ENCODE data around the gene GSDME. TPM values are rescaled to one million over a fixed set of nuclear protein-coding genes. Genes with fewer than 3 reads are reported as not detected.

Gene GSDME
- total RNA-seq, 4 donors from 2014 or later, result 0.42 to 9.2 (median 2.1) TPM

GRCh38 chr7:24724451-24725190 is 32.6 kb downstream of the GSDME start:
- WGBS, 2 donors, result 92% methylated on average over 13 of the region's 13 CpGs
- TF ChIP-seq CTCF (IDR thresholded peaks at IDR 0.05), result no peak
- no peak for TF ChIP-seq POLR2A (IDR thresholded peaks at IDR 0.05)
- H3K4me3 ChIP-seq (ENCODE audit: low read depth, poor library complexity, severe bottlenecking), result no peak overlapping the region
- intact Hi-C loops (cut with DNase I; ENCODE audit: low total_unique reads), result no loop called here
- DNase-seq (ENCODE audit: low spot score in 2 of 2), result peak in 1 of 2 donors; percentile 70

GRCh38 chr7:24723178-24723530 is 34.1 kb downstream of the GSDME start:
- 82 to 86% methylated on average over 5 of the region's 5 CpGs for WGBS, 2 donors
- intact Hi-C loops (cut with DNase I; ENCODE audit: low total_unique reads), result no loop called here
- peak in 1 of 2 donors; percentile 60 for DNase-seq (ENCODE audit: low spot score in 2 of 2)
- H3K4me3 ChIP-seq (ENCODE audit: low read depth, poor library complexity, severe bottlenecking), result no peak overlapping the region
- TF ChIP-seq CTCF (IDR thresholded peaks at IDR 0.05), result no peak
- no peak for TF ChIP-seq POLR2A (IDR thresholded peaks at IDR 0.05)

GRCh38 chr7:24722386-24723177 is 34.7 kb downstream of the GSDME start:
- WGBS, 2 donors, result 79 to 85% methylated on average over 19 of the region's 19 CpGs
- no peak for TF ChIP-seq CTCF (IDR thresholded peaks at IDR 0.05)
- no peak for TF ChIP-seq POLR2A (IDR thresholded peaks at IDR 0.05)
- no peak overlapping the region for H3K4me3 ChIP-seq (ENCODE audit: low read depth, poor library complexity, severe bottlenecking)
- intact Hi-C loops (cut with DNase I; ENCODE audit: low total_unique reads), result no loop called here
- peak in 1 of 2 donors; percentile 64 for DNase-seq (ENCODE audit: low spot score in 2 of 2)

- 66 to 80% methylated on average over 10 of the region's 10 CpGs for WGBS, 2 donors
- H3K4me3 ChIP-seq (ENCODE audit: low read depth, poor library complexity, severe bottlenecking), result no peak overlapping the region
- peak in 1 of 2 donors; percentile 72 for DNase-seq (ENCODE audit: low spot score in 2 of 2)
- no peak for TF ChIP-seq CTCF (IDR thresholded peaks at IDR 0.05)
- no peak for TF ChIP-seq POLR2A (IDR thresholded peaks at IDR 0.05)
- intact Hi-C loops (cut with DNase I; ENCODE audit: low total_unique reads), result no loop called here
These were observed 35.7 kb downstream of the GSDME start for GRCh38 chr7:24721481-24722001.

- H3K4me3 ChIP-seq (ENCODE audit: low read depth, poor library complexity, severe bottlenecking), result no peak overlapping the region
- TF ChIP-seq CTCF (IDR thresholded peaks at IDR 0.05) (no peak), POLR2A (IDR thresholded peaks at IDR 0.05) (no peak)
- WGBS, 2 donors, result 87 to 93% methylated on average over 3 of the region's 3 CpGs
- peak in 1 of 2 donors; percentile 17 for DNase-seq (ENCODE audit: low spot score in 2 of 2)
- intact Hi-C loops (cut with DNase I; ENCODE audit: low total_unique reads), result no loop called here
These were observed 37.0 kb downstream of the GSDME start for GRCh38 chr7:24720283-24720682.

Measured in lower leg skin (tissue), 4 donors.